Right cardiac atrium (tissue), 5 donors: ENCODE measurements around the gene CDH4. TPM values are rescaled to one million over a fixed set of nuclear protein-coding genes. Genes with fewer than 3 reads are reported as not detected.

Experiments used
- ATAC-seq, 2 donors: fragments of 200-7000 bp; cut with Tn5 transposase; one replicate each; pipeline versions ENCODE4 v1.8.0 to v1.9.1; 2020; ENCODE audit warnings: moderate library complexity in 2 of 2, mild to moderate bottlenecking in 1 of 2
- DNase-seq, 3 donors: peaks; one replicate each; pipeline ENCODE4 v3.0.0-alpha.2; 2020
- H3K27ac ChIP-seq: one replicate; pipeline ENCODE4 v1.5.1; 2013; ENCODE audit warnings: mild to moderate bottlenecking, low read length, control low read depth, moderate library complexity
- H3K27me3 ChIP-seq: one replicate; pipeline ENCODE4 v1.6.1; 2013; ENCODE audit not compliant: control insufficient read depth, insufficient read depth
- H3K4me1 ChIP-seq: one replicate; pipeline ENCODE4 v1.6.1; 2013; ENCODE audit warnings: low read length; ENCODE audit not compliant: control insufficient read depth, insufficient read depth
- H3K4me3 ChIP-seq: one replicate; pipeline ENCODE4 v1.5.1; 2013; ENCODE audit warnings: low read length, control low read depth
- H3K9me3 ChIP-seq: one replicate; pipeline ENCODE4 v1.6.1; 2013; ENCODE audit warnings: low read length; ENCODE audit not compliant: control insufficient read depth
- WGBS: extraction: QIAGEN DNeasy Blood & Tissue Kit; methylation state at CpG from one replicate; pipeline ENCODE4 v1.1.7; 2013; 5-methylcytosine and 5-hydroxymethylcytosine counted together
- intact Hi-C, 4 donors: fragments of 100-400 bp; cut with DNase I; formaldehyde crosslinking; loops; one replicate each; pipeline versions ENCODE4 v1.11.0 to v1.14.0; 2022 to 2023
- polyA plus RNA-seq: library from polyadenylated mRNA; stranded (reverse); fragments of 200-250 nt; gene quantifications from one replicate; pipeline ENCODE4 v1.2.3, GENCODE V29; 2013
- total RNA-seq, 4 donors: library from RNA; stranded (reverse); fragmentation: NEBNext Ultra II Directional; extraction: Animal tissue kit (Norgen Biotek cat#: 25700); gene quantifications; one replicate each; pipeline ENCODE4 v1.2.1, GENCODE V29; 2021
- donor health status: healthy with polysubstance abuse.
- donor health status: DM: no; HTN: yes; CAD: no.
- donor health status: DM: no; HTN: no; CAD: no.
- donor health status: DM: no; HTN: yes; CAD: no; lungs with severe emphysema.
- donor health status: DM: yes; HTN: yes; CAD: no.

The CDH4 gene
- total and polyA plus RNA-seq, 5 donors, result 0.21 to 1.0 (median 0.39) TPM

- H3K4me3 ChIP-seq, result no peak overlapping the region
- H3K27me3 ChIP-seq, result no peaks in the 10 kb centered on the region
Measured at GRCh38 chr20:61517419-61517818, 265.4 kb downstream of the CDH4 start.

GRCh38 chr20:61518424-61518951 lies 266.4 kb downstream of the CDH4 start:
- H3K4me1 ChIP-seq, result no peaks in the 10 kb centered on the region
- H3K9me3 ChIP-seq, result no peaks in the 10 kb centered on the region
- ATAC-seq (no peak), DNase-seq (no peak)
- intact Hi-C loops, result no loop called here
- no peak overlapping the region for H3K27ac ChIP-seq
- WGBS, result 88% methylated on average over 5 of the region's 5 CpGs
- no peaks in the 10 kb centered on the region for H3K27me3 ChIP-seq
- H3K4me3 ChIP-seq, result no peak overlapping the region

More at GRCh38 chr20:61517419-61517818, 265.4 kb downstream of the CDH4 start:
- no peaks in the 10 kb centered on the region for H3K4me1 ChIP-seq
- H3K9me3 ChIP-seq, result no peaks in the 10 kb centered on the region
- DNase-seq (peak in 1 of 3 donors; percentile 27), ATAC-seq (no peak)
- WGBS, result 80% methylated on average over 9 of the region's 9 CpGs
- H3K27ac ChIP-seq, result no peak overlapping the region
- intact Hi-C loops, result no loop called here

- intact Hi-C loops, result no loop called here
- WGBS, result 89% methylated on average over 17 of the region's 17 CpGs
- Histone ChIP-seq H3K4me3 (no peak overlapping the region), H3K9me3 (no peaks in the 10 kb centered on the region), H3K27me3 (no peaks in the 10 kb centered on the region), H3K4me1 (no peaks in the 10 kb centered on the region), H3K27ac (no peak overlapping the region)
- DNase-seq (no peak), ATAC-seq (no peak)
Measured at GRCh38 chr20:61519488-61519887, 267.4 kb downstream of the CDH4 start.

- DNase-seq (no peak), ATAC-seq (no peak)
- Histone ChIP-seq H3K4me3 (no peak overlapping the region), H3K9me3 (no peaks in the 10 kb centered on the region), H3K27me3 (no peaks in the 10 kb centered on the region), H3K27ac (no peak overlapping the region), H3K4me1 (no peaks in the 10 kb centered on the region)
- intact Hi-C loops, result no loop called here
- WGBS, result 85% methylated on average over 14 of the region's 14 CpGs
Measured at GRCh38 chr20:61520076-61520892, 268.2 kb downstream of the CDH4 start.

DNA sequence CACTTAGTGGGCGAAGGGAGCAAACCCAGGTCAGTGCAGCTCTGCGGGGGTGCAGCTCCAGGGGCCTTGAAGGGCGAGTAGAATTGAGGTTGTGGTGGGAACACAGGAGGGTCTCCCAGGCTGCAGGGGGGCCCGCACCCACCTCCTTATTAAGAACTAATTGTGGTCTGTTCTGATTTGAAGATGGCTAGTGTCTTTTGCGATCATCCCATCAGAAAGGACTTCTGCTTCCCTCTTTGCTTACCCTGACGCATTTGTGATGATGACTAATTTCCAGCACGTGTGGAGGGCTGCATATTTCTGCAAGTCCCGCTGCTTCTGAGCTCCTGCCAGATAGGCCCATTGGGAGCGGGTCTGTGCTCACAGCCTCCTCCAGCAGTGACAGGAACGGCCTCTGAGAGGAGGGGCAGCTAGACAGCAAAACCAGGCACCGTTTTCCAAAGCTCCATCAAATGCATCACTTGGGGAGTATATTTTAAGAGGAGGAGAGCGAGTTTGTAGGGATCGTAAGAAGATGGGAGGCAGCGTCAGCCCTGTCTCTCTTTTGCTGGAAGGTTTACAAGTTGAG lies 268.9 kb downstream of the CDH4 start:
- no peaks in the 10 kb centered on the region for H3K4me1 ChIP-seq
- peak in 1 of 3 donors; percentile 37 for DNase-seq
- WGBS, result 54% methylated on average over 14 of the region's 14 CpGs
- intact Hi-C loops, result no loop called here
- H3K27me3 ChIP-seq, result no peaks in the 10 kb centered on the region
- no peaks in the 10 kb centered on the region for H3K9me3 ChIP-seq
- ATAC-seq, result no peak
- H3K27ac ChIP-seq, result no peak overlapping the region
- no peak overlapping the region for H3K4me3 ChIP-seq

- ATAC-seq (no peak), DNase-seq (peak in 1 of 3 donors; percentile 35)
- Histone ChIP-seq H3K27ac (no peak overlapping the region), H3K4me3 (no peak overlapping the region), H3K27me3 (no peaks in the 10 kb centered on the region), H3K9me3 (no peaks in the 10 kb centered on the region), H3K4me1 (no peaks in the 10 kb centered on the region)
- 70% methylated on average over 25 of the region's 25 CpGs for WGBS
- intact Hi-C loops, result no loop called here
Measured at GRCh38 chr20:61521687-61522420, 269.8 kb downstream of the CDH4 start.

DNA sequence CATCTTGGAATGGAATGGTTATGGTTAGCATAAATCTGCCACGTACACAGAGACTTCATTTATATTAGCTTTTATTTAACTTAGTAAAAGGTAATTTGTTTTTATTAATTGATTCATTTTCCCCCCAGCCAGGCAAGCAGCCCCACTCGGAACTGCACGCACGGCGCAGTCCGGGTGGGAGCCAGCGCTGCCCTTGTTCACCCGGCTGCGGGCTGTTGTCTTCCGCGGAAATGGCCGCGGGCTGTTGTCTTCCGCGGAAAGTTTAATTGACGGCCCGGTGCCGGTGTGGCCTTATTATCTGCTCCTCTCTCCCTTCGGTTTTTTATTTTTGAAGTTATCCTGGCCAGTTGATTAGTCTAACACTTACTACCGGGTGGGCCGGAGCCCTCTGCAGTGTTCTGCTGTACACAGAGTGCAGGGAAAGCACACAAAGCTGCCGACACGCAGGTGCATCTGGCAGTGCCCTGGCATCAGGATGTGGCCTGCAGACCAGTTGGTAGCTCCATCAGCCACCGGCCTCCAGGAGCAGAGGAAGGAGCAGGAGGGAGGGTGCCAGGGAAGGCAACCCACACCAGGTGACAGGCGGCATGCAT lies 270.5 kb downstream of the CDH4 start:
- WGBS, result 90% methylated on average over 25 of the region's 25 CpGs
- H3K27me3 ChIP-seq, result no peaks in the 10 kb centered on the region
- H3K4me3 ChIP-seq, result no peak overlapping the region
- no peaks in the 10 kb centered on the region for H3K4me1 ChIP-seq
- no peak for ATAC-seq
- H3K27ac ChIP-seq, result no peak overlapping the region
- intact Hi-C loops, result no loop called here
- peak in 1 of 3 donors; percentile 46 for DNase-seq
- H3K9me3 ChIP-seq, result no peaks in the 10 kb centered on the region

- intact Hi-C loops, result no loop called here
- Histone ChIP-seq H3K9me3 (no peaks in the 10 kb centered on the region), H3K4me1 (no peaks in the 10 kb centered on the region), H3K27ac (no peak overlapping the region), H3K27me3 (no peaks in the 10 kb centered on the region), H3K4me3 (no peak overlapping the region)
- 93% methylated on average over 19 of the region's 19 CpGs for WGBS
- DNase-seq (peak in 1 of 3 donors; percentile 33), ATAC-seq (no peak)
Measured at GRCh38 chr20:61523145-61523544, 271.1 kb downstream of the CDH4 start.

GRCh38 chr20:61524951-61525666 lies 273.0 kb downstream of the CDH4 start:
- WGBS, result 68% methylated on average over 13 of the region's 13 CpGs
- no peak for ATAC-seq
- no peaks in the 10 kb centered on the region for H3K4me1 ChIP-seq
- H3K4me3 ChIP-seq, result no peak overlapping the region
- H3K27me3 ChIP-seq, result no peaks in the 10 kb centered on the region
- H3K27ac ChIP-seq, result no peak overlapping the region
- intact Hi-C loops, result no loop called here
- H3K9me3 ChIP-seq, result no peaks in the 10 kb centered on the region
- DNase-seq, result no peak

DNA sequence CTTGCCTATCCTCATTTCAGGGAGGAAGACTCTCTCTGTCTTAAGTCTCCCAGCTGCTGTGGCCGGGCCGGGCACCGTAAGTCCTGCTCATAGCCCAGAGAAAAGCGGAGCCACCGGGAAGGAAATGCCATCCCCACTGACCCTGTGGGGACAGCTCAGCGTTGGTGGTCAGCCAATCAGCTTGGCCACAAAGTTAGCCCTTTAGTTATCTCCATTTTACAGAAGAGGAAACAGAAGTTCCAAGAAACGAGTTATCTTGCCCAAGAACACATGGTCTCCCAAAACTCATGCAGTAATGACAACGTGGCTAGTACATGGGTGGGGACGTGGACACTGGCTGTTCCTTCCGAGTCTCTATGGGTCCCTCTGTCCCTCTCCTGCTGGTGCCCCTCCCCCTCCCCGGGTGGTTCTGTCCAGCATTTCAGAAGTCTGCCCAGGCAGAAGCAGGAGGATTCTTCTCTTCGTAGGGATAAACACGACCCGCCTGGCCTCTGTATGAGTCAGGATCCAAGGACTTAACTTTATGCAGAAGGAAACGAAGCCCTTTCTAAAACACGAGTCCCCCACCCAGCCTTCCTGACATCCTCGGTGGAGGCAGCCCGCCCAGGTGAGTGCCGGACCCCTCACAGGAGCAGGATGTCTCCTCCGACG lies 273.8 kb downstream of the CDH4 start:
- ATAC-seq, result no peak
- intact Hi-C loops, result no loop called here
- WGBS, result 46% methylated on average over 21 of the region's 21 CpGs
- no peaks in the 10 kb centered on the region for H3K27me3 ChIP-seq
- H3K9me3 ChIP-seq, result no peaks in the 10 kb centered on the region
- no peaks in the 10 kb centered on the region for H3K4me1 ChIP-seq
- no peak overlapping the region for H3K4me3 ChIP-seq
- H3K27ac ChIP-seq, result no peak overlapping the region
- no peak for DNase-seq
